NT2/D1 (cell line): Measurements from ENCODE around the gene KLRC3.
"Not testable (repeated sequence)": the region's sequence is repeated elsewhere in the genome, so short reads cannot be mapped to it uniquely, and the experiment has no call there.

ENCODE experiments used
- DNase-seq: peaks from one replicate; pipeline ENCODE4 v3.0.0-alpha.2; 2011; ENCODE audit warnings: low read depth, low spot score
- H3K27me3 ChIP-seq: 2 replicates; pipeline ENCODE4 v1.6.0; 2011; ENCODE audit warnings: mild to moderate bottlenecking; ENCODE audit not compliant: insufficient read length, insufficient read depth
- H3K36me3 ChIP-seq: 2 replicates; pipeline ENCODE4 v1.6.1; 2011; ENCODE audit warnings: mild to moderate bottlenecking, low read length, mixed read lengths; ENCODE audit not compliant: insufficient read depth, insufficient read length
- H3K4me1 ChIP-seq: 2 replicates; pipeline ENCODE4 v1.5.1; 2011; ENCODE audit not compliant: insufficient read depth, insufficient read length
- H3K4me3 ChIP-seq: 2 replicates; pipeline ENCODE4 v1.5.1; 2011; ENCODE audit warnings: low read depth; ENCODE audit not compliant: insufficient read length
- H3K9ac ChIP-seq: 2 replicates; pipeline ENCODE4 v1.6.0; 2011; ENCODE audit warnings: low read depth; ENCODE audit not compliant: insufficient read length
- H3K9me3 ChIP-seq: 2 replicates; pipeline ENCODE4 v1.5.1; 2011; ENCODE audit warnings: mild to moderate bottlenecking, low read length; ENCODE audit not compliant: insufficient read depth
- SUZ12 ChIP-seq: IDR thresholded peaks from 2 replicates; pipeline ENCODE4 v1.6.1; 2011; ENCODE audit not compliant: insufficient read length, insufficient read depth; ENCODE audit errors: extremely low read depth
- YY1 ChIP-seq: IDR thresholded peaks from 2 replicates; pipeline ENCODE4 v1.6.1; 2011; ENCODE audit not compliant: insufficient read length, insufficient read depth
- ZNF274 ChIP-seq: IDR thresholded peaks from 2 replicates; pipeline ENCODE4 v1.6.1; 2011; ENCODE audit warnings: mild to moderate bottlenecking, low read depth, low read length

KLRC3 gene

DNA sequence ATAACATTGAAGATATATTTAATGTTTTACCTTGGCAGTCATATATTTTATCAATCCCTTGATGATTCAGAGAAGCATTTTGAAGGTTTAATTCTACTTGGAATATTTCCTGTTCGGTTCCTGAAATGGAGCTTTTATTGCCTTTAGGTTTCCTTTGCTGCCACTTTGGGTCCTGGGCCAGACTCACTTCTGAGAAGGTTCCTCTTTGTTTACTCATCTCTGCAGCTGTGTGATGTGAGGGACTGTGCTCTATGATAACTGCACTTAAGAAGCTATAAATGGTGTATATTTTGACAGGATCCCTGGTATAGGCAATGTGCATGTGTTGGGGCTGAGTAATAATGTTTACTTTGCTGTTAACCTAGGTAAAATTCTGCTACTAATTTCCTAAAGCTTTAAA, at the start of gene KLRC3:
Gene KLRC3, minus strand, starts transcription at position 262 of the 400 bp plus-strand sequence. Its CDS starts 45 bp downstream, at position 217.
- H3K36me3 ChIP-seq, DNase-seq, H3K9ac ChIP-seq, H3K4me1 ChIP-seq, H3K9me3 ChIP-seq, H3K4me3 ChIP-seq, H3K27me3 ChIP-seq: not testable (repeated sequence)

DNA sequence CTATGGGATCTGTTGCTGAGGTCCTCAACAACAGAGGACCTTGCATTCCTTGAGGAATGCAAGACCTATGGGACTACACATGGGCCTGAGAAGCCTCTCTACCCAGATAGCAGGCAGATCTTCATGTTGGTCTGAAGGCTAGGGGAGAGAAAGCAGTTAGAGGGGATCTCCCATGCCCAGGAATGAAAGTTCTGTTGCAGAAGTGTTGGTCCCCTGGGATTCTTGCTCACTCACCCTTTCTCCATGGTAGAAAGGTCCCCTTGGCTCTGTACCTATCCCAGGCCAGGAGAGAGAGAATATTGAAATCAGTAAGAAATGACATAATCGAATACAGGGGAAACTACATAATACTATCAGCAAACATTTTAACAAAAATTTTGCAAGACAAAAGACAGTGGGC, 49.3 kb upstream of the KLRC3 start:
- Histone ChIP-seq H3K36me3 (no peaks in the 10 kb centered on the region), H3K4me1 (no peaks in the 10 kb centered on the region), H3K4me3 (no peak overlapping the region), H3K9me3 (no peaks in the 10 kb centered on the region), H3K9ac (no peak overlapping the region), H3K27me3 (no peaks in the 10 kb centered on the region)
- TF ChIP-seq ZNF274 (no peak), SUZ12 (no peak), YY1 (no peak)
- DNase-seq: no peak

DNA sequence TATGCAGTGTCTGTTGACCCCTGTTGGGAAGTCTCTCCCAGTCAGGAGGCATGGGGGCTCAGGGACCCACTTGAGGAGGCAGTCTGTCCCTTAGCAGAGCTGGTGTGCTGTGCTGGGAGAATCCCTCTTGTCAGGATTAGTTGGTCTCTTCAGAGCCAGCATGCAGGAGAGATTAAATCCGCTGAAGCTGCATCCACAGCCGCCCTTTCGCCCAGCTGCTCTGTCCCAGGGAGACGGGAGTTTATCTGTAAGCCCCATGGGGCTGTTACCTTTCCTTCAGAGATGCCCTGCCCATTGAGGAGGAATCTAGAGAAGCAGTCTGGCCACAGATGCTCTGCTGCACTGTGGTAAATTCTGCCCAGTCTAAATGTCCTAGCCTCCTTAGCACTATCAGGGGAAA, 45.9 kb upstream of the KLRC3 start:
- no peaks in the 10 kb centered on the region for H3K9me3 ChIP-seq
- H3K27me3 ChIP-seq: no peaks in the 10 kb centered on the region
- no peak overlapping the region for H3K4me3 ChIP-seq
- no peak for DNase-seq
- H3K36me3 ChIP-seq: no peaks in the 10 kb centered on the region
- no peak for TF ChIP-seq SUZ12
- no peak for TF ChIP-seq ZNF274
- no peak for TF ChIP-seq YY1
- no peak overlapping the region for H3K9ac ChIP-seq
- H3K4me1 ChIP-seq: no peaks in the 10 kb centered on the region

DNA sequence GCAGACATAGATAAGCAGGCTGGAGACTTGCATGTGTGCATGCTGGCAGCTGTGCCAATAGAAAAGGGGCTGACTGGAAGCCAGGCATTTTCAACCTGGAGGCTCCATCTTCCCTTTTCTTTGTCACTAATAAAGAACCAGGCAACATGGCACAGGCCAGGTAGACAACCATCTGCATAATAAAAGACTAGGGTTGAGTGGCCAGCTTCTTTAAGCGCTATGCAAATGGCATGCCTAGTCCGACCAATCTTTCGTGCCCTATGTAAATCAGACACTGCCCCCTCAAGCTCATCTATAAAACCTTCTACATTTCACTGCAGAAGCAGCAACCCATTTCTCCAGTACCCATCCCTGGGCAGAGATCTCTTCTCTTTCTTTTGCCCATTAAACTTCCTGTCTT, 37.4 kb upstream of the KLRC3 start:
- Histone ChIP-seq H3K4me3 (no peak overlapping the region), H3K4me1 (no peaks in the 10 kb centered on the region), H3K27me3 (no peaks in the 10 kb centered on the region), H3K36me3 (no peaks in the 10 kb centered on the region), H3K9me3 (peaks cover 25% of the 10 kb centered on the region), H3K9ac (no peak overlapping the region)
- TF ChIP-seq YY1 (peak; percentile 26), SUZ12 (no peak), ZNF274 (no peak)
- peak; percentile 88 for DNase-seq

DNA sequence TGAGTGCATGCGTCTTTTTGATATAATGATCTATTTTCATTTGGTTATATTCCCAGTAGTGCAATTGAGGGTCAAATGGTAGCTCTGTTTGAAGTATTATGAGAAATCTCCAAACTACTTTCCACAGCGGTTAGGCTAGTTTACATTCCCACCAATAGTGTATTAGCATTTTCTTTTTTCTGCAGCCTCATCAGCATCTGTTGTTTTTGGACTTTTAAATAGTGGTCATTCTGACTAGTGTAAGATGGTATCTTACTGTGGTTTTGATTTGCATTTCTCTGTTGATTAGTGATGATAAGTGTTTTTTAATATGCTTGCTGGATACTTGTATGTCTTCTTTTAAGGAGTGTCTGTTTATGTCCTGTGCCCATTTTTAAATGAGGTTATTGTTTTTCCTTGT, 36.5 kb upstream of the KLRC3 start:
- no peak for DNase-seq
- TF ChIP-seq YY1 (no peak), ZNF274 (no peak), SUZ12 (no peak)
- H3K4me1 ChIP-seq: no peaks in the 10 kb centered on the region

DNA sequence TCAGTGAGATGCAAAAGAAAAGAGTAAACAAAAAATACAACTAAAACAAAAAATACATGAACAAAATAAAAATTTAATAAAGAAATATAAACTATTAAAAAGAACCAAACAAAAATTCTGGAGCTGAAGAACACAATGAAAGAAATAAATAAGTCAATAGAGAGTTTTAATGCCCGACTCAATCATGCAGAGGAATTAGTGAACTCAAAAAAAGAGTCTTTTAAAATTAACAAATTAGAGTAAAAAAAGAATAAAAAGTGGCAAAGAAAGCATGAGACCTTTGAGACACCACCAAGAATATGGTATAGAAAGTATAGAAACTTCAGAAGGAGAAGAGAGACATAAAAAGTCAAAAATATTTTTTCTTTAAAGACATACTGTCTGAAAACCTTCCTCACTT, 35.4 kb upstream of the KLRC3 start:
- TF ChIP-seq YY1: no peak
- TF ChIP-seq ZNF274: no peak
- no peak for TF ChIP-seq SUZ12
- no peaks in the 10 kb centered on the region for H3K4me1 ChIP-seq

More for the DNA sequence above, 36.5 kb upstream of the KLRC3 start:
- H3K27me3 ChIP-seq: no peaks in the 10 kb centered on the region
- H3K9me3 ChIP-seq: peaks cover 25% of the 10 kb centered on the region
- H3K36me3 ChIP-seq: no peaks in the 10 kb centered on the region
- no peak overlapping the region for H3K9ac ChIP-seq
- no peak overlapping the region for H3K4me3 ChIP-seq

DNA sequence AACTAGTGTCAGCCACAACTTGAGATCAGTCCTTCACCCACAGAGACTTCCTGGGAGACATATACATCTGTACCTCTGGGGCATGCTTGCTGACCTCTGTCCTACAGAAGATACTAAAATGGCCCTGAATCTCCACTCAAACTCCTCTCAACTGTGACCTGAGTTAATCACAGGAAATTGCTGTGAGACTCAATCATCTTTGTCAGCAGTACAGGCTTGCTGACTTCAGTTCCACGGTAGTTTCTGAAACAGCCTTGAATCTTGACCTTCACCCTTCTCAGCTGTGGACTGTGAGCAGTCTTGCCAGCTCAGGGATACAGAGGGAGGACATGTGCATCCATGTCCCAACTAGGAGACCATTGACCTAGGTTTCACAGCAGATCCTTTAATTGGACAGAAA, 34.1 kb upstream of the KLRC3 start:
- no peak for DNase-seq
- no peaks in the 10 kb centered on the region for H3K4me1 ChIP-seq
- H3K9ac ChIP-seq: no peak overlapping the region
- no peak overlapping the region for H3K4me3 ChIP-seq
- no peaks in the 10 kb centered on the region for H3K36me3 ChIP-seq
- no peaks in the 10 kb centered on the region for H3K27me3 ChIP-seq
- TF ChIP-seq YY1 (no peak), ZNF274 (no peak), SUZ12 (no peak)
- peaks cover 25% of the 10 kb centered on the region for H3K9me3 ChIP-seq

More for the DNA sequence above, 35.4 kb upstream of the KLRC3 start:
- peaks cover 25% of the 10 kb centered on the region for H3K9me3 ChIP-seq
- no peaks in the 10 kb centered on the region for H3K36me3 ChIP-seq
- no peak overlapping the region for H3K4me3 ChIP-seq
- DNase-seq: no peak
- H3K27me3 ChIP-seq: no peaks in the 10 kb centered on the region
- H3K9ac ChIP-seq: no peak overlapping the region

DNA sequence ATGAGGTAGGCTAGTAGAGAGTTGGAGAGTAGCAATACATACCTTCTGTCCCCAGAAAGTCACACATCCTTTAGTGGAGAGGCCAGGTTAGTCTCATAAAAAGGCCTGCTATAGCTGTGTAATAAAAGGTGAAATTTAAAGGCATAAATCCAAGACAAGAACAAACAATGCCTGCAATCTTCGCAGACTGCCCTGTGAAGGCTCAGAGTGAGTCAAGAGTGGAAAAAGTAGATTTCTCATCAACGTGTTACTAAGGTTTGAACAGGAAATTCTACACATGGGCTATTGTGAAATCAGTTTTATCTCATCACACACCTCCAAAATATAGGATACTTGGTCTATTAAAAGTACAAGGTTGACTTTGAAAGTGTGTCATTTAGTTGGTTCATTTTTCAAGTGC, 32.8 kb upstream of the KLRC3 start, which contains the start of gene KLRC1:
Gene KLRC1, minus strand, starts transcription at position 222 of the 400 bp plus-strand sequence. CDS start 2,221 bp downstream, outside the sequence.
- Histone ChIP-seq H3K9me3 (peaks cover 19% of the 10 kb centered on the region), H3K4me1 (no peaks in the 10 kb centered on the region), H3K4me3 (no peak within 1 kb of the TSS), H3K36me3 (no peaks in the 10 kb centered on the region), H3K9ac (no peak within 1 kb of the TSS), H3K27me3 (no peaks in the 10 kb centered on the region)
- DNase-seq: no peak
- no peak for TF ChIP-seq YY1
- TF ChIP-seq ZNF274: no peak
